Caco-2 (cell line): ENCODE measurements around the gene CYB561. TPM values are rescaled to one million over a fixed set of nuclear protein-coding genes. Genes with fewer than 3 reads are reported as not detected.

Experiments
- BruUV-seq: library from RNA; stranded (reverse); fragments of 400-500 nt; replicated peaks from 2 replicates; lab custom pipeline; 2021; lab: Mats Ljungman, UMichigan
- CTCF ChIA-PET: fragments of 300-600 bp; sonication (Branson Sonifier 250); formaldehyde crosslinking; loops from one replicate; lab custom pipeline; 2022; ENCODE audit warnings: antibody characterized with exemption; lab: Charles Lee
- POLR2A ChIA-PET: fragments of 300-600 bp; sonication (Branson Sonifier 250); formaldehyde crosslinking; loops from one replicate; lab custom pipeline; 2022; ENCODE audit warnings: antibody characterized with exemption; lab: Charles Lee
- DNase-seq, 2 experiments: peaks; one replicate each; pipeline versions ENCODE4 v3.0.0 to v3.0.0-alpha.2; 2020 to 2022
- H3K27me3 ChIP-seq: replicated peaks from 2 replicates; pipeline ENCODE4 v1.6.0; 2011; ENCODE audit warnings: low read length; ENCODE audit not compliant: control insufficient read depth, insufficient read depth
- H3K36me3 ChIP-seq: 2 replicates; pipeline ENCODE4 v1.5.1; 2011; ENCODE audit warnings: low read length; ENCODE audit not compliant: control insufficient read depth, insufficient read depth
- H3K4me1 ChIP-seq: fragments of 250-450 bp; sonication (Bioruptor Pico); 2 replicates; pipeline ENCODE4 v1.5.1; 2020; ENCODE audit warnings: mild to moderate bottlenecking
- H3K4me3 ChIP-seq: 2 replicates; pipeline ENCODE4 v1.5.1; 2011; ENCODE audit warnings: low read depth, mild to moderate bottlenecking, control low read depth, low read length
- H3K9me3 ChIP-seq: fragments of 250-450 bp; sonication (Bioruptor Pico); 2 replicates; pipeline ENCODE4 v1.5.1; 2020; ENCODE audit warnings: mild to moderate bottlenecking, moderate library complexity
- H3K27ac Mint-ChIP-seq: one replicate; pipeline ENCODE4 v1.8.0; 2022; ENCODE audit warnings: mixed read lengths; ENCODE audit not compliant: unreplicated experiment
- H3K27me3 Mint-ChIP-seq: one replicate; pipeline ENCODE4 v1.8.0; 2022; ENCODE audit warnings: mixed read lengths; ENCODE audit not compliant: insufficient read depth, unreplicated experiment
- H3K36me3 Mint-ChIP-seq: one replicate; pipeline ENCODE4 v1.8.0; 2022; ENCODE audit warnings: mild to moderate bottlenecking, mixed read lengths; ENCODE audit not compliant: insufficient read depth, unreplicated experiment
- H3K4me1 Mint-ChIP-seq: one replicate; pipeline ENCODE4 v1.8.0; 2022; ENCODE audit warnings: low read depth, mixed read lengths; ENCODE audit not compliant: unreplicated experiment
- H3K4me3 Mint-ChIP-seq: one replicate; pipeline ENCODE4 v1.8.0; 2022; ENCODE audit warnings: mild to moderate bottlenecking, moderate library complexity, mixed read lengths; ENCODE audit not compliant: unreplicated experiment
- H3K9me3 Mint-ChIP-seq: one replicate; pipeline ENCODE4 v1.8.0; 2022; ENCODE audit warnings: mixed read lengths; ENCODE audit not compliant: unreplicated experiment
- CTCF ChIP-seq, 2 experiments: fragments of 200-600 bp in 1 of 2; IDR thresholded peaks; 1 replicate in 1 of 2; 2 replicates in 1 of 2; pipeline versions ENCODE4 v1.5.1 to v1.8.0; 2011 to 2022; ENCODE audit warnings: antibody characterized with exemption in 1 of 2, control low read depth in 1 of 2, inconsistent platforms in 1 of 2, low read depth in 1 of 2, low read length in 1 of 2, mild to moderate bottlenecking in 1 of 2, moderate library complexity in 1 of 2; ENCODE audit not compliant: insufficient read depth in 1 of 2, severe bottlenecking in 1 of 2, unreplicated experiment in 1 of 2
- intact Hi-C: fragments of 100-400 bp; cut with micrococcal nuclease; formaldehyde crosslinking; loops from one replicate; pipeline ENCODE4 v1.10.0; 2022; ENCODE audit not compliant: unreplicated experiment
- total RNA-seq: library from RNA; stranded (reverse); gene quantifications from 2 replicates; pipeline ENCODE4 v1.2.3, GENCODE V29; 2022

CYB561 gene
- total RNA-seq, 1 experiment from 2014 or later = 46.3 TPM

GRCh38 chr17:63399856-63400255, 46.2 kb downstream of the CYB561 start:
- intact Hi-C loops = no loop called here
- POLR2A ChIA-PET = no interaction called here
- no peak for TF ChIP-seq CTCF (IDR thresholded peaks at IDR 0.05; ENCODE audit: insufficient read depth in 1 of 2, low read depth in 1 of 2, low read length in 1 of 2, severe bottlenecking in 1 of 2, unreplicated experiment in 1 of 2)

GRCh38 chr17:63399316-63399715, 46.8 kb downstream of the CYB561 start:
- TF ChIP-seq CTCF (IDR thresholded peaks at IDR 0.05; ENCODE audit: insufficient read depth in 1 of 2, low read depth in 1 of 2, low read length in 1 of 2, severe bottlenecking in 1 of 2, unreplicated experiment in 1 of 2) = no peak
- ChIA-PET CTCF (no interaction called here), POLR2A (no interaction called here)
- Histone ChIP-seq H3K4me3 (no peak overlapping the region), H3K36me3 (no peaks in the 10 kb centered on the region), H3K9me3 (no peaks in the 10 kb centered on the region), H3K4me1 (no peaks in the 10 kb centered on the region), H3K27me3 (no peaks in the 10 kb centered on the region)
- no TSS peak for BruUV-seq
- Mint-ChIP-seq H3K27ac (no peak overlapping the region), H3K4me1 (no peaks in the 10 kb centered on the region), H3K27me3 (peaks cover 20% of the 10 kb centered on the region), H3K9me3 (no peaks in the 10 kb centered on the region), H3K4me3 (no peak overlapping the region), H3K36me3 (no peaks in the 10 kb centered on the region)
- no peak for DNase-seq
- intact Hi-C loops = no loop called here

More at GRCh38 chr17:63399856-63400255, 46.2 kb downstream of the CYB561 start:
- no peak overlapping the region for H3K27ac Mint-ChIP-seq
- no peak overlapping the region for H3K4me3 ChIP-seq
- no peaks in the 10 kb centered on the region for H3K4me1 ChIP-seq
- H3K27me3 ChIP-seq = no peaks in the 10 kb centered on the region
- H3K36me3 Mint-ChIP-seq = no peaks in the 10 kb centered on the region
- H3K36me3 ChIP-seq = no peaks in the 10 kb centered on the region
- no peaks in the 10 kb centered on the region for H3K9me3 ChIP-seq
- H3K4me3 Mint-ChIP-seq = no peak overlapping the region
- DNase-seq = no peak
- H3K27me3 Mint-ChIP-seq = peaks cover 16% of the 10 kb centered on the region
- CTCF ChIA-PET = no interaction called here
- H3K4me1 Mint-ChIP-seq = no peaks in the 10 kb centered on the region
- H3K9me3 Mint-ChIP-seq = no peaks in the 10 kb centered on the region
- BruUV-seq = no TSS peak

GRCh38 chr17:63398680-63399079, 47.4 kb downstream of the CYB561 start:
- Mint-ChIP-seq H3K27ac (no peak overlapping the region), H3K9me3 (no peaks in the 10 kb centered on the region), H3K36me3 (no peaks in the 10 kb centered on the region), H3K4me3 (no peak overlapping the region), H3K4me1 (no peaks in the 10 kb centered on the region), H3K27me3 (peaks cover 24% of the 10 kb centered on the region)
- intact Hi-C loops = no loop called here
- Histone ChIP-seq H3K9me3 (no peaks in the 10 kb centered on the region), H3K27me3 (no peaks in the 10 kb centered on the region), H3K36me3 (no peaks in the 10 kb centered on the region), H3K4me3 (no peak overlapping the region), H3K4me1 (no peaks in the 10 kb centered on the region)
- no TSS peak for BruUV-seq
- TF ChIP-seq CTCF (IDR thresholded peaks at IDR 0.05; ENCODE audit: insufficient read depth in 1 of 2, low read depth in 1 of 2, low read length in 1 of 2, severe bottlenecking in 1 of 2, unreplicated experiment in 1 of 2) = no peak
- ChIA-PET POLR2A (no interaction called here), CTCF (no interaction called here)
- DNase-seq = no peak
